GM19238 (cell line): ENCODE data around the gene RESP18.
"Not testable (repeated sequence)": the region's sequence is repeated elsewhere in the genome, so short reads cannot be mapped to it uniquely, and the experiment has no call there.

Experiments
- DNase-seq: peaks from one replicate; pipeline ENCODE4 v3.0.0; 2011; ENCODE audit warnings: low spot score; ENCODE audit not compliant: insufficient read length

The RESP18 gene

GRCh38 chr2:219292616-219293015 lies 39.9 kb downstream of the RESP18 start:
- no peak for DNase-seq

GRCh38 chr2:219291910-219292490 lies 40.5 kb downstream of the RESP18 start:
- no peak for DNase-seq

DNA sequence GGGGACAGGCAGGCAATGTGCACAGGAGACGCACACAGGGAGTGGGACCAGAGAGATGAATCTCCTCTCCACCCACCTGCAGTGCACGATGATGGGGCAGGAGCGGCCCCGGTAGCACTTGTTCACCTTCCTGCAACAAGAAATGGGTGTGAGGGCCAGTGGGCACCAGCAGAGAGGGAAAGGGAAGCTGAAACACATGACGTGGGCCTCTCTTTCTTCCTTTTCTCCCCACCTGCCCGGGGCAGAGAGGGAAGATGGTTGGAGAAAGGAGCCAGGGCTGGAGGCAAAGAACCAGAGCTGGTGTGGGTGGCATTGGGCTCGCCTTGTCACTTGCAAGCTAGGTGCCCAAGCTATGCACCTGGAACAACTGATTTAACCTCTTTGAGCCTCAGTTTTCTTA lies 41.1 kb downstream of the RESP18 start:
- DNase-seq = no peak

DNA sequence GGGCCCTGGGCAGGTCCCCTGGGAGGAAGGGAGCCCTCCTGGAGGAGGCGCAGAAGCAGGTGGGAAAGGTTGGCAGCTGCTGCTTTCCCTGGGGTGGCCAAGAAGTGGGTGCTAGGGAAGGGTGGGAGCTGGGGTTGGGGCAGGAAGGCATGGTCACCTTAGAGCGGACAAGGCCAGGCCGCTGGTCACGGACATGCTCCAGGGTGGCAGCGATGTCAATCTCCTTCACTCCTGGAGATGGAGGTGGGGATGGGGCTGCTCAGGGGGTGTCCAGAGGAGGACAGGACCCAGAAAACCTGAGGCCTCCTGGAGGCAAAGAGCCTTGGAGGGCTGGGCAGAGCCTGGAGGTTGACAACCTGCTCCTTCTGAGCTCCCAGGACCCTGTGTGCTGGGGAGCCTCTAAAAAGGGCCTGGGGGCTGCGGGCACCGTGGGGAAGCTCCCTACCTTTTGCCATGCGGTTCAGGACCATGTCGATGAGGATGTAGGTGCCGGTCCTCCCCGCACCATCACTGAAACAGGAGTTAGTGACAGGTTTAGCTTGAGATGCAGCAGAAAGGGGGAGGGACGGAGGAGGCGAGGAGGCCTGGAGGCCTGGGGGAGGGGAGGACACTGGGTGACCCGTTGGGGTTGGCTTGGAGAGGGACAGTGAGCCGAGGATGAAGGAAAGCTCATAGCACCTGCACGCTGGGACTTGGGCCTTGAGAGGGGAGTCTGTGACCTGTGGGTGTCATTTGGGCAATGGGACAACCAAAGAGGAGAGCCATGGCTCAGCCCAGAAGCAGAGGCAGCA lies 42.0 kb downstream of the RESP18 start:
- no peak for DNase-seq

DNA sequence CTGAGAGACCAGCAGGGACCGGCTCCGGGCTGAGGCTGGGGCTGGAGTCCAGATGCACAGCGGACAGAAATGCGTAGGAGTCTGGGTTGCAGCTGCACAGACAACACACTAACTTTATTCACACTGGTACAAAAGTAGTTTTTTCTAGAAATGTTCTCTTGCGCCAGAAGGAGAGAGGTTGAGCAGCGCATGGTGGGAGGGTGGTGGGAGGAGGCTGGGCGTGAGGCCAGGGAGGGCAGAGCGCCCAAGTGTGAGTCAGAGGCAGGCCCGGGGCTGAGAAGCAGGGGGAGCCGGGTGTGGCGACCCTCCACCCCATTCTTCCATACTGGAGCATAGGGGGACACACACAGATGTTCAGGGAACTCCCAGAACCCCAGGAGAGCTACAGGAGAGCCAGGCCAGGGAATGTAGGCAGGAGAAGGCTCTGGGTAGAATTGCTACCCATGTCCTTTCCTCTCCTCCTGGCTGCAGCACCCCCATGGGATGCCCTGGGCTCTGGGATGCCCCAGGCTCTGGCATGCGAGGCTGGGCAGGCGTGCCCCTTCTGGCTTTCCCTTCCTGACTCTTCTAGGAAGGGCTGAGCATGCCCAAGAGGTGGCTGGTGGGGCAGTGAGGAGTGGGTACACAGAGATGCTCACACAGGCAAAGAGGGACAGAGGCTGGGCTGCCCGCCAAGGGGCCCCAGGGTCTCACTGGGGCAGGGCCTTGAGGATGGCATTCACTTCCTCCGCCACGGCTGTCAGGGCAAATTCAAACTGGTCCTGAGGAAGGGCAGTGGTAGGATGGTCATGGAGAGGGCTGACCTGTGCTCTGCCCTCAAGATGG lies 42.8 kb downstream of the RESP18 start:
- no peak for DNase-seq

DNA sequence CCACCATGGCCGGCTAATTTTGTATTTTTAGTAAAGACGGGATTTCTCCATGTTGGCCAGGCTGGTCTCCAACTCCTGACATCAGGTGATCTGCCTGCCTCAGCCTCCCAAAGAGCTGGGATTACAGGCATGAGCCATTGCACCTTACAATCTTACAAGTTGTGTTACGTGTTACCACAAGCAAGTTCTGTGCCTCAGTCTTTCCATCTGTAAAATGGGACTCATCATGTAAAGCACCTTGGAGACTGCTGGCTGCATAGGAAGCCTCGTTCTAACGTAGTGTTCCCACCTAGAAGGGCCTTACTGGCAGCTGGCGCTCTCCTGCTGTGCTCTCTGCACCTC lies 43.4 kb downstream of the RESP18 start:
- no peak for DNase-seq

DNA sequence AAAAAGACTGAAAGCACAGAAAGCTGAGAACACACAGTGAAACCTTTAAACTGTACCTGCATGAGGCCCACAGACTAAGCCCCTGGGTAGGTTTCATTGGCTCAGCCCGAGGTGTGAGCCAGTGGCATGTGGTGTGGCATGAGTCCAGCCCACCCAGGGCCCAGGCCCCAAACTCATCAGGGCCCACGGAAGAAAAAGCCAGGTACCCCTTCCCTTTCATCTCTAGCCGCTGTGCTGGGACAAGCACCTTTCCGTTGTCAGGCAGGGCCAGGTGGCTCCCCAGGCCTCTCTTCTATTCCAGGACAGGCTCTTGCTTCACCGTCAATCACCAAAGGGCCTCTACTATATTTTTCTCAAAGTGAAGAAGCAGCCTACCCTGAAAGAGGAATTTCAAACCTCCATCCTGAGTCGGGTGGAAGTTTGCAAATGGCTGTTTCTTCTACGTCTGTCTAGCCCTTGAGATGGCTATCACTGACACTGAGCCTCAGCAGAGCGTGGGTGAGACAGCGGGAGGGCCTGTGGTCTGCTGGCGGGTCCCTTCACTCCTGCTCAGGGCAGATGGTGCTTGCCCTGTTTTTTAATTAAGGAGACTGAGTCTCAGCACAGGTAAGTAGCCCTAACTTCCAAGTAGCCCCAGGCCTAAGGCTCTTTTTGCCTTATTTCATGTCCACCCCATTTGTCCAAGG lies 44.8 kb downstream of the RESP18 start:
- DNase-seq = no peak

- DNase-seq = not testable (repeated sequence)
Observed at GRCh38 chr2:219287116-219287440, 45.5 kb downstream of the RESP18 start.

GRCh38 chr2:219286436-219287115 lies 46.0 kb downstream of the RESP18 start:
- no peak for DNase-seq

DNA sequence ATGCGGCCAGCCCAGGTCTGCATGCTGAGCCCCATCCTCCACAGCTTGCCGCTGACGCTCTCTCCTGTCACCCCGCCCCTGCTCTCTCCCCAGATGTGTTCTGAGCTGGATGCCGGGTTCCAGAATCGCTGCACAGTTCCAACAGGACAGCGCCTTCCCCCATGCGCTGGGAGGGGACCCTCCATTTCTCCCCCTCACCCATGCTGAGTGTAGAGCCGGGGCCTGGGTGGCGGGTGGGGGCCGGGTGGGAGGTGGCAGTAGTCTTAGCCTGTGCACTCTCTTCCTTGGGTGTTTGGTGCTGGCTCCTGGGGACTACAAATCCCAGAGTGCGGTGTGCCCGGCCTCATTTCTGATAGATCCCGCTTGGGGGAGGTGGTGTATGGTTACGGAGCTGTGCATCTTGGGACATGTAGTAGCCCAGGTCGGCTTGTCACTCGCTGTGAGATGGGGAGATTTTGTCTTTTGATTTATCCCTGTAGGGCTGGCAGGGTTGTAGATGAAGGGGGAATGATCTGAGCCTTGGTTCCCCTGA lies 46.6 kb downstream of the RESP18 start:
- no peak for DNase-seq

- no peak for DNase-seq
Observed at GRCh38 chr2:219285373-219285735, 47.2 kb downstream of the RESP18 start.

GRCh38 chr2:219284501-219285372 lies 47.8 kb downstream of the RESP18 start:
- DNase-seq = no peak

GRCh38 chr2:219282943-219283581 lies 49.5 kb downstream of the RESP18 start:
- DNase-seq = no peak

- DNase-seq = no peak
Observed at GRCh38 chr2:219282375-219282774, 50.2 kb downstream of the RESP18 start.

- no peak for DNase-seq
Observed at GRCh38 chr2:219281588-219281987, 51.0 kb downstream of the RESP18 start.

DNA sequence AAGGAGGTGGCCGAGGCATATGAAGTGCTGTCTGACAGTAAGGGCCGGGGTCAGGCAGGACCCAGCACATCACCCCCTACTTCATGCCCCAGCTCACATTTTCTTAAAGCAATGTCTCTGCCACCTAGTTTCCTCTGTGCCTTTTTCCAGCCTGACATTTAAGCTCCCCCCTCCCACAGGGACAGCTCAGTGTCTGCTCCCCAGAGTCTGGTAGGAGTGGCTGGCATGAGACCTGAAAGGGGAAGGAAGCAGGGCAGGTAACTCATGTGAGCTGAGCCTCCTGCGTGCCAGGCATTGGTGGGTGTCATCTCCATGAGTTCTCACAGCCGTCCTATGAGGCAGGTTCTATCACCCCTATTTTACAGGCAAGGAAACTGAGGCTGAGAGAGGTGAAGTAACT lies 51.9 kb downstream of the RESP18 start:
- no peak for DNase-seq

DNA sequence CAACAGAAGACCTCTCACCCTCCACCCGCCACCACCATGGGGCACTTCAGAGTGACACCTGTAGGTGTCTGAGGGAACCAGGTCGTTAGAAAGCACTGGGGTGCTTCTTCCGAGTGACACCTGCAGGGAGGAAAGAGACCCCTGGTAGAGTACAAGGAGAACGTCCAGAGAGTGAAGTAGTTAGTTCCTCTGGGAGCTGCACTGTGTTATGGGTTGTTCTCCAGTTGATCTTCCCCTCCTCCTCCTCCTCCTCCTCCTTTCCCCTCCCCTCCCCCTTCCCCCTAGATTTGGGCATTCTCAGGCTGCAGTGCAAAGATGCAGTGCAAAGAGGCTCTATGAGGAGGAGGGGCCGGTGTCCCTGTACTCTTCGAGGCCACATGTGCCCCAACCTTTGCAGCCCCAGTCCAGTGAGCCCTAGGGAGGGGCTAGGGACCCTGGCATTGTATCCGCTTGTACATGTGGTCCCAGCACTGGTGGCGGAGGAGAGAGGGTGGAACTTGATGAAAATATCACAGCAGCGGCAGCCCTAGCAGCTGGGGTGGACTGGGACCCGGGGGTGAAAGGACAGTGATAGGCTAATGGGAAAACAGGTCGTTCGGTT lies 52.5 kb downstream of the RESP18 start:
- no peak for DNase-seq

DNA sequence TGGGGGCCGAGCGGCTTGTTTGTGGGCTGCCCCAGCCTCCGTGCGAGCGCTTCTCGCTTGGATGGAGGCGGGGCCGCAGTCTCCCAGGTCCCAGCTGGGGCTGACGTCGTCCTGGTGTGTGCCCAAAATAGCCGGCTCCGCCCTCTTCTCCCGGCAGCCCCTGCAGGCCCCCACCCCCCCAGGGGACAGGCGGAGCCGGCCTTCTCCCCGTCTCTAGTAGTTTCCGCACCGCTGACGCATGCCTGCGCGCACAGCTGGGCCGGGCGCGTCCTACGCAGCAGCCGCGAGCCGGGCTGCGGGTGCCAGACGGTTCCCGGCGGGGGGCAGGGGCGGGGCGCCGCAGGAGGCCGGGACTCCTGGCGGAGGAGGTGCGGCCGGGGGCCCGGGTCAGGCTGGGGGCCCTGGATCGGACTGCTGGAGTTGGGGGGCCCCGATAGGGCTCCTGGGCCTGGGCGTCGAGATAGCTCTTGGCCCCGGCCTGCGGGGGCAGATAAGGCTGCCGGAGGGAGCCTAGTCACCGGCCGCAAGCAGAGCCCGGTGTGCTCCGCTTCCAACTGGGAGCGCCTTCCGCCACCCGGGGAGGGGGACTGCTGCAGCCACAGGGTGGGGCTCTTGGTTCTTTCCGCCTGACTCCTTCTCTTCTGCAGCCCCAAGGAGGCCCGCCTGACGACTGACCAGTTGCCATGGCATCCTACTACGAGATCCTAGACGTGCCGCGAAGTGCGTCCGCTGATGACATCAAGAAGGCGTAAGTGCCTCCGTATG lies 53.2 kb downstream of the RESP18 start, which contains the start of gene DNAJB2:
Gene DNAJB2 (plus strand): TSS at position 216 of the 765 bp plus-strand sequence. CDS start 468 bp downstream, at position 684.
- peak; percentile 99 for DNase-seq
